GF-D8 (cell line): ENCODE results near the gene OR1F1.
A peak's percentile ranks its signal among the peaks of the same experiment; 100 is the strongest.
"Not testable (repeated sequence)": the region's sequence is repeated elsewhere in the genome, so short reads cannot be mapped to it uniquely, and the experiment has no call there.

Experiments used
- DNase-seq: peaks from one replicate; lab custom pipeline; 2025; lab: John Stamatoyannopoulos, UW

The OR1F1 gene

DNA sequence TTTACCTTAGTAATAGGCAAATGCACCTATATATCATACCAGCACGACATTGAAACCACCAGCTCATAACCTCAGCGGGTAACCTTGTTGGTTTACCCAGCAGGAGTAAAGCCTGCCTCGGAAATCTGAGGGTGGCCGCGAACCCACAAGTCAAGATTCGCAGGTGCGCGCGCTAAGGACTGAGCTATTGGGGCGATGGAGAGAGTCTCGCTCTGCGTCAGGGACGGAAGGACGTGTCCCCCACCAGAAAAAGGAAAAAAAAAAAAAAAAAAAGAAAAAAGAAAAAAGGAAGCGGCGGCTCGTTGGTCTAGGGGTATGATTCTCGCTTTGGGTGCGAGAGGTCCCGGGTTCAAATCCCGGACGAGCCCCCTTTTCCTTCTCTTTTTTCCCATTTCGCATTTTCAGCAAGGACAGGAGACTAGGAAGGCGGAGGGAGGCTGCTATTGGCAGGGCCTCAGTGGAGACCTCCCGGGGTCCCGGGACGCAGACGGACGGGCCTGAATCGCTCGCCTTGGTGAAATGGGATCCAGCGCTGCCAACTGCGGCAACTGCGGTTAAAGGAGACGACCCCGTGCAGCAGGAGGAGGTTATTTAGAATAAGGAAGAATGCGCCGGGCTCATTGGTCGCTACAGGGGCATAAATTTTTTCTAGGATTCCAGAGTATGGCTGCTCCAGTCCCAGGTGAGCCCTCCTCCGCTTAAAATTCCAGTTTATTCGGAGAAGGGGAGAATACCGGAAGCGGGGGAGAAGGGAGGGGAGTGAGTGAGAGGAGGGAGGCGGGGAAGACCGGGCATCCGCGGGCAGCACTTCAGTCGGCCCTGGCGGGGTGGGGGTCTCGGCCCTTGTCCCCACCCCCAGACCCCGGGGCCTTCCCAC, at the start of gene OR1F1:
OR1F1 (plus strand) TSS at position 407 of the 877 bp plus-strand sequence.
- DNase-seq: peak; percentile 22

DNA sequence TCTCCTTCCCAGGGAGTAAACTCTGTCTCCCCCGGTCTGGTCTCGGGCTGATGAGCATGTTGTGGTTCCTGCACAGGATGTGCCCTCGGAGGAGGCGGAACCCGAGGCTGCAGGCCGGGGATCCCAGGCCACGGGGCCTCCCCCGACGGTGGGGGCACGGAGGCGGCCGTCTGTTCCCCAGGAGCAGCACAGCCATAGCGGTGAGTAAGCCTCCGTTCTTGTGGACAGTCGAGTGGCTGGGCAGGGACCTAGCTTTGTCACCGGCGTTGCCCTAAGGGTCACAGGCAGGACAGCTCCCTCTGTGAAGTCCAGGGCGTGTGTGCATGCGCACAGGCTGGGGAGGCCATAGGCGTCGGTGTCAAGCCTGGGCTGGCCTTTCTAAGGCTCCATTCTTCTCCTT, 49.7 kb upstream of the OR1F1 start:
- no peak for DNase-seq

DNA sequence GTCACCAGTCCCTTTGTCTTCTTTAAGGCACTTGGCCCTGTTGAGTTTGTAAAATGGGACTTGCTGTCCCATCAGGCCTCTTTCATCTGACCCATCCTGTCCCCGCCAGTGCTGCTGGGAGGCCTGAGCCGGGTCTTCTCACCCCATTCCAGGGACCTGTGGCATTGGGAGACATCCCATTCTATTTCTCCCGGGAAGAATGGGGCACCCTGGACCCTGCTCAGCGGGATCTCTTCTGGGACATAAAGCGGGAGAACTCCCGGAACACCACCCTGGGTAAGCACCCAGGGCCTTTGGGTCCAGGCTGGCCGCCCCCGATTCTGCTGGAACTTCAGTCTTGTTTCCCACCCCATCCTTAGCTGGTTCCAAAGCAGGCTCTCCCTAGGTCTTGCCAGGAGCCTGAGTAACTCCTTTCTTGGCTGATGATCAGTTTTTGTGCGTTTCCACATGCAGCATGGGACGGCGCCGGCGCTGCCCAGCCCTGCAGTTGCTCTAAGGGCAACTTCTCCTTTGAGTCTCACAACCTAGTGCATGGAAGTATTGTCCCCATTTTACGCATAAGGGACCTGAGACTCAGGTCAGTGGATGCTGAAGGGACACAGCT, 49.1 kb upstream of the OR1F1 start:
- DNase-seq: no peak

DNA sequence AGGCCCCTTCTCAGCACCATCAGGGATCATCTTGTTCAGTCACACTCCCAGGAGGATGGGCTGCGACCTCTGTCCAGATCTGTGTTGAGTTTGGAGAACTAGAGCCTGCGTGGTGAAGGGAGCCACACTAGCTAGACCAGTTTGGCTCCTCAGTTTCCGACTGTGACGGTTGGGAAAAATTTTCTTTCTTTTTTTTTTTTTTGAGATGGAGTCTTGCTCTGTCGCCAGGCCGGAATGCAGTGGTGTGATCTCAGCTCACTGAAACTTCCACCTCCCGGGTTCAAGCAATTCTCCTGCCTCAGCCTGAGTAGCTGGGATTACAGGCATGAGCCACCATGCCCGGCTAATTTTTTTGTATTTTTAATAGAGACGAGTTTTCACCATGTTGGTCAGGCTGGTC, 48.4 kb upstream of the OR1F1 start:
- not testable (repeated sequence) for DNase-seq

DNA sequence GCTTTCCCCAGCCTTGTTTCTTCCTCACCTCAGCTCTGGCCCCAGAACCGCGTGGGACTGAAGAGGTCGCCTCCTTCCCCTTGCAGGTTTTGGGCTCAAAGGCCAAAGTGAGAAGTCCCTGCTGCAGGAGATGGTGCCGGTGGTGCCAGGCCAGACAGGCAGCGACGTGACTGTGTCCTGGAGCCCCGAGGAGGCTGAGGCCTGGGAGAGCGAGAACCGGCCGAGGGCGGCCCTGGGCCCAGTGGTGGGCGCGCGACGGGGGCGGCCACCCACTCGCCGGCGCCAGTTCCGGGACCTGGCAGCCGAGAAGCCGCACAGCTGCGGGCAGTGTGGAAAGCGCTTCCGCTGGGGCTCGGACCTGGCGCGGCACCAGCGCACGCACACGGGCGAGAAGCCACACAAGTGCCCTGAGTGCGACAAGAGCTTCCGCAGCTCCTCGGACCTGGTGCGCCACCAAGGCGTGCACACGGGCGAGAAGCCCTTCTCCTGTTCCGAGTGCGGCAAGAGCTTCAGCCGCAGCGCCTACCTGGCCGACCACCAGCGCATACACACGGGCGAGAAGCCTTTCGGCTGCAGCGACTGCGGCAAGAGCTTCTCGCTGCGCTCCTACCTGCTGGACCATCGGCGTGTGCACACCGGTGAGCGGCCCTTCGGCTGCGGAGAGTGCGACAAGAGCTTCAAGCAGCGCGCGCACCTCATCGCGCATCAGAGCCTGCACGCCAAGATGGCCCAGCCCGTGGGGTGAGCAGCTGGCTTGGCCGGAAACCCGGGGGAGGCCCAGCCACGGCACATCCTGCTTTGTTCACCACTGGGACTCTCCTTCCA, 47.2 kb upstream of the OR1F1 start:
- DNase-seq: no peak

GRCh38 chr16:3141781-3142311, 46.2 kb upstream of the OR1F1 start:
- DNase-seq: no peak

DNA sequence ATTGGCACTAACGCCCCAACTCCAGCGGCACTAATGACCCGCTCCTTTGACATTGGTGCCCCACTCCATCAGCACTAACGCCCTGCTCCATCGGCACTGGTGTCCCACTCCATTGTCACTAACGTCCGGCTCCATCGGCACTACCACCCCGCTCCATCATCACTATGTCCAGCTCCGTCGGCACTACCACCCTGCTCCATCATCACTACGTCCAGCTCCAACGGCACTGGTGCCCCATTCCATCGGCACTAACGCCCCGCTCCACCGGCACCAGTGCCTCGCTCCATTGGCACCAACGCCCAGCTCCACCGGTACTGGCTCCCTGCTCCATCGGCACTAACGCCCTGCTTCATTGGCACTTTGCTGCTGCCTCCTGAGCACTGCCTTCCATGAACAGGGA, 45.7 kb upstream of the OR1F1 start:
- DNase-seq: no peak

DNA sequence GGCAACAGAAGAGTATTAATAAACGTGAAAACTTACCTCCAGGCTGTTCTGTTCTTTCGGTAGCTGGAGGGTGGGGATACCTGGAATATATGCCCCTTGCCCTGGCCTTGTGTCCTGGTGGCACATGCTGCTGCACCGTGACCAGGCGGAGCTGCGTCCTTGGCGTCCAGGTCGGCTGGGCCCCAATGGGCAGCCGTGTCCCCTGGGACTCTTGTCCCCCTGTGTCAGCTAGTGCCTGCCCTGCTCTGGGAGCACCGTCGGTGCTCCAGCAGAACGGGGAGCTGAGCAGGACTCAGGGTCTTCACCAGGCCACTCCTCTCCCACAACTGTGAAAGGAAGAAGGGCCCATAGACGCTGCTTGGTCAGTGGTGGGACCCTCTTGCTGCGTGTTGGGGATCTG, 45.2 kb upstream of the OR1F1 start:
- no peak for DNase-seq

GRCh38 chr16:3143189-3143588, 44.8 kb upstream of the OR1F1 start:
- no peak for DNase-seq

GRCh38 chr16:3143598-3144320, 44.2 kb upstream of the OR1F1 start:
- no peak for DNase-seq

- no peak for DNase-seq
Measured at GRCh38 chr16:3144321-3144983, 43.6 kb upstream of the OR1F1 start.

DNA sequence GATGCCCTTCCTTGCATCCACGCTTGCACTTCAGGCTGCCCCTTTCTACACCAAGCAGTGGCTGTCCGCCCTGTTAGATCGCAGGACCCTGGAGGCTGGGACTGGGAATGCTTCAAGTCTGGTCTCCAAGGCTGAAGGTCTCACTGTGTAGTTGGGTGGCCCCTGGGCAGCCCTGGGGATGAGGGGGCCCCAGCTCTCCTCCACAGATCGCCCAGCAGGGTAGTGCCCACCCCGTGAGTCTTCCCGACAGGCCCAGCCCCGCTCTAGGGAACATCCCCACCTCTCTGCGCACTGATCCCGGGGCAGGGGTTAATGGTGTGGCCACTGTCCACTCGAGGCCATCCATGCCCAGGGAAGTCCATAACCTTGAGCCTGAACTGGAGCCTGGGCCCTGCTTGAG, 42.9 kb upstream of the OR1F1 start:
- DNase-seq: no peak

DNA sequence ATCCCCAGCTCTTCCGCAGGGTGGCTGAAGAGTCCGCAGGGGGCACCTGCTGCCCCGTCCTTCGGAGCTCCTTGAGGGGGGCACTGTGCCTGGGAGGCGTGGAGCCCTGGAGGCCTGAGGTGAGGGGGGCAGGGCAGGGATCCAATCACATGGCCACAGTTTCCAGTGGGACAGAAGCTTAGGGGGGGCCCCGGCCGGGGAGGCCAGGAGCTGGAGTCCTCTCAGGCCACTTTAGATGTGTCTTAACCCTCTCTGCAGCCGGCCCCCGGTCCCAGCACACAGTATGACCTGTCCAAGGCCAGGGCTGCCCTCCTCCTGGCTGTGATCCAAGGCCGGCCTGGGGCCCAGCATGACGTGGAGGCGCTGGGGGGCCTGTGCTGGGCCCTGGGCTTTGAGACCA, 42.3 kb upstream of the OR1F1 start:
- DNase-seq: no peak

GRCh38 chr16:3147046-3147756, 40.8 kb upstream of the OR1F1 start:
- DNase-seq: no peak

DNA sequence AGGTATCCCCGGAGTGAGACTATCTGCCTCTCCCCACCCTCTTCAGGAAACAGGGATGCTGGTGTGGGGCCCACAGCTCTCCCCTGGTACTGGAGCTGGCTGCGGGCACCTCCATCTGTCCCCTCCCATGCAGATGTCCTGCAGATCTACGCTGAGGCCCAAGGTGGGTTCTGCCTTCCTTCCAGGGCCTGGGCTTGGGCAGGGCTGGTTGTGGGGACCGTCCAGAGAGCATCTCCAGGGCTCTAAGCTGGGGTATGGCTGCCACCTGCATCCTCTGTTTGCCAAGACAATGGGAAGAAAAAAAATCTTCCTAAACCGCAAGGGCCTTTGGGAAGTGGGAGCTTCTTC, 40.3 kb upstream of the OR1F1 start:
- no peak for DNase-seq

GRCh38 chr16:3148256-3149192, 39.5 kb upstream of the OR1F1 start:
- DNase-seq: no peak

DNA sequence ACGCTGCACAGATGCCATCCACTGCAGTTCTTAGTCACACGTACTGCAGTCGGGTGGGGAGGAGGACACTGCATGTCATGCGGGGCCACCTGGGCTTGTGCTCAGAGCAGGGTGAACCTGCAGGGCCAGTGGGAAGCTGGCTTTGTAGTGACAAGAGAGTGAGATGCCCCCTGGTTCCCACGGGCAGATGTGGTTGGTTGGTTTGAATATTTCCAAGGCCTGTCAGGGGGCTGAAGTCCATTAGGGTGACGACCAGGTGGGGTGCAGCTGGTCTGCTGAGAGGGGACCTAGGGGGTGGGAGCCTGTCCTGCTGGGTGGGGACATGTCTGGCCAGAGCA, 38.8 kb upstream of the OR1F1 start:
- DNase-seq: no peak

DNA sequence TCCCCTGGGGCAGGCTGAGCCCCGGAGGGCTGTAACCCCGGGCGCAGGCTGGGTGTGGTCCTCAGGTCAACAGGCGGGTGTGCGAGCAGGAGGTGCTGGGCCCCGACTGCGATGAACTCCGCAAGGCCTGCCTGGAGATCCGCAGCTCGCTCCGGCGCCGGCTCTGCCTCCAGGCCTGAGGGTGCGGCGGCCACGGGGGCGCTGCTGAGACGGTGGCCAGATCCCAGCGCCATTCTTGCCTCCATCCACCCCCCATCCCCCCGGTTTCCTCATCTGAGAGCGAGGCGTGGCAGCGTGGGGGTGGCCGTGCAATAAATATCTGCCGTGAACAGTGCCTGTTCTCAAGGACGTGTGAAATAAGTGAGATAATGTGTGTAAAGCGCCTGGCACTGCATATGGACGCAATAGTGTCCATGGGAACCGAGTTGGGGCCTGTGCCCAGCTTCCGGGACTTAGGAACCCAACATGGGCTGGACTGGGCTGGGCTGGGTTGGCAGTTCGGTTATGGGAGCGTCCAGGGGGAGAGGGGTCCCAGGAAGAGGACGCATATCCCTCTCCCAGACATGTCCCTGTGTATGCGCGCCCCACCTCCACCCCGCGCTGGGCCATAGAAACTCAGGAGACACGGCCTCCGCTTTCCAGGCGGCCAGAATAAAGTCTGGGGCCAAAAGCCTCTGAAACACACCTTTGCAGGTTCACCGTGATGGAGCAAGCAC, 38.2 kb upstream of the OR1F1 start:
- peak; percentile 40 for DNase-seq
